HepG2 (cell line): ENCODE measurements around the gene UBAC2. TPM values are rescaled to one million over a fixed set of nuclear protein-coding genes. Genes with fewer than 3 reads are reported as not detected.

Experiments used
- ATAC-seq: fragments of 200-7000 bp; cut with Tn5 transposase; 3 replicates; pipeline ENCODE4 v1.9.1; 2020; ENCODE audit warnings: mild to moderate bottlenecking, moderate library complexity
- BruUV-seq: library from RNA; stranded (reverse); fragments of 400-500 nt; replicated peaks from 2 replicates; lab custom pipeline; 2021; lab: Mats Ljungman, UMichigan
- CTCF ChIA-PET: fragments of 300-600 bp; formaldehyde crosslinking; extraction: SDS; loops from one replicate; lab custom pipeline; 2021; ENCODE audit warnings: low total read pairs, inconsistent platforms, low intra/inter-chr PET ratio; lab: Yijun Ruan, JAX
- POLR2A ChIA-PET: fragments of 350-600 bp; sonication (Branson Sonifier 250); formaldehyde crosslinking; loops from one replicate; lab custom pipeline; 2020; ENCODE audit warnings: antibody characterized with exemption, inconsistent platforms; lab: Yijun Ruan, JAX
- DNase-seq: peaks from one replicate; pipeline ENCODE4 v3.0.0-alpha.2; 2015; ENCODE audit warnings: low spot score
- FAIRE-seq: peaks from 3 replicates; lab custom pipeline; 2011; peaks lifted over from hg19 to GRCh38; lab: Jason Lieb, UNC
- H2AFZ ChIP-seq: one replicate; pipeline ENCODE4 v1.6.1; 2011; ENCODE audit warnings: low read length, inconsistent platforms
- H3K27ac ChIP-seq: fragments of 300-600 bp; 3 replicates; pipeline ENCODE4 v1.8.0; 2011; ENCODE audit warnings: mixed run types, mild to moderate bottlenecking, mixed read lengths, low read length, inconsistent platforms; ENCODE audit not compliant: insufficient read depth; ENCODE audit errors: extremely low read length
- H3K27me3 ChIP-seq, 2 experiments: fragments of 200-600 bp in 1 of 2; 2 replicates in 1 of 2; 3 replicates in 1 of 2; pipeline versions ENCODE4 v1.6.0 to v1.8.0; 2011; ENCODE audit warnings: low read length in 2 of 2, mild to moderate bottlenecking in 2 of 2, moderate library complexity in 2 of 2, inconsistent platforms in 1 of 2; ENCODE audit not compliant: insufficient read depth in 2 of 2, control insufficient read depth in 1 of 2
- H3K36me3 ChIP-seq, 2 experiments: fragments of 200-600 bp in 1 of 2; replicated peaks in 1 of 2; 2 replicates in 1 of 2; 3 replicates in 1 of 2; pipeline versions ENCODE4 v1.5.1 to v1.8.0; 2011; ENCODE audit warnings: low read length in 2 of 2, inconsistent platforms in 1 of 2; ENCODE audit not compliant: insufficient read depth in 2 of 2, control insufficient read depth in 1 of 2
- H3K4me1 ChIP-seq: 2 replicates; pipeline ENCODE4 v1.5.1; 2012; ENCODE audit warnings: low read length, inconsistent platforms; ENCODE audit not compliant: insufficient read depth
- H3K4me2 ChIP-seq: 2 replicates; pipeline ENCODE4 v1.6.0; 2011; ENCODE audit warnings: low read depth, low read length, inconsistent platforms
- H3K4me3 ChIP-seq, 3 experiments: fragments of 200-600 bp in 1 of 3; sonication (generic), shearing (Covaris generic) in 1 of 3; replicated peaks in 1 of 3; 2 replicates each; pipeline ENCODE4 v1.5.1; 2011 to 2016; ENCODE audit warnings: low read length in 3 of 3, inconsistent platforms in 2 of 3, low read depth in 2 of 3, mild to moderate bottlenecking in 2 of 3, control low read depth in 1 of 3, mixed read lengths in 1 of 3; ENCODE audit not compliant: insufficient read depth in 1 of 3
- H3K79me2 ChIP-seq: one replicate; pipeline ENCODE4 v1.6.1; 2011; ENCODE audit warnings: low read length, inconsistent platforms; ENCODE audit not compliant: insufficient read depth
- H3K9ac ChIP-seq: 2 replicates; pipeline ENCODE4 v1.6.0; 2011; ENCODE audit warnings: mild to moderate bottlenecking, low read depth, low read length, inconsistent platforms; ENCODE audit not compliant: insufficient read depth
- H3K9me3 ChIP-seq: 2 replicates; pipeline ENCODE4 v1.5.1; 2012; ENCODE audit warnings: mild to moderate bottlenecking, low read length
- H4K20me1 ChIP-seq: 2 replicates; pipeline ENCODE4 v1.6.0; 2011; ENCODE audit warnings: inconsistent platforms, mild to moderate bottlenecking, low read length, moderate library complexity; ENCODE audit not compliant: insufficient read depth
- ATF1 ChIP-seq: IDR thresholded peaks from 2 replicates; pipeline ENCODE4 v1.6.1; 2016; ENCODE audit warnings: mild to moderate bottlenecking, control low read depth
- BRD4 ChIP-seq: sonication (generic); formaldehyde crosslinking; IDR thresholded peaks from 2 replicates; pipeline ENCODE4 v1.4.0; 2020; ENCODE audit warnings: missing genetic modification reagents
- CC2D1A ChIP-seq: sonication (generic); formaldehyde crosslinking; IDR thresholded peaks from 2 replicates; pipeline ENCODE4 v1.8.1; 2023; ENCODE audit warnings: mild to moderate bottlenecking, missing genetic modification reagents
- FLYWCH1 ChIP-seq: sonication (generic); formaldehyde crosslinking; IDR thresholded peaks from 2 replicates; pipeline ENCODE4 v1.8.1; 2023; ENCODE audit warnings: mild to moderate bottlenecking, missing genetic modification reagents
- HMG20A ChIP-seq: IDR thresholded peaks from 2 replicates; pipeline ENCODE4 v1.6.1; 2016; ENCODE audit warnings: borderline replicate concordance
- POLR2A ChIP-seq, 2 experiments: IDR thresholded peaks; 2 replicates each; pipeline ENCODE4 v1.6.1; 2011; ENCODE audit warnings: low read depth in 2 of 2, low read length in 2 of 2, mild to moderate bottlenecking in 1 of 2, moderate library complexity in 1 of 2; ENCODE audit not compliant: insufficient read depth in 1 of 2
- PTBP1 ChIP-seq: fragments of 200-400 bp; formaldehyde crosslinking; IDR thresholded peaks from 2 replicates; pipeline ENCODE4 v1.6.1; 2018; ENCODE audit warnings: low read length, low read depth; ENCODE audit not compliant: poor library complexity, severe bottlenecking
- ZNF546 ChIP-seq: sonication (generic); formaldehyde crosslinking; conservative IDR thresholded peaks from 2 replicates; pipeline ENCODE4 v1.8.1; 2023; ENCODE audit warnings: mild to moderate bottlenecking, missing genetic modification reagents
- ZNF550 ChIP-seq: sonication (generic); formaldehyde crosslinking; IDR thresholded peaks from 2 replicates; pipeline ENCODE4 v1.4.0; 2020; ENCODE audit warnings: mild to moderate bottlenecking, missing genetic modification reagents, borderline replicate concordance
- ZNF556 ChIP-seq: sonication (generic); formaldehyde crosslinking; IDR thresholded peaks from 2 replicates; pipeline ENCODE4 v1.4.0; 2020; ENCODE audit warnings: mild to moderate bottlenecking, missing genetic modification reagents, borderline replicate concordance
- ZNF629 ChIP-seq: sonication (generic); formaldehyde crosslinking; conservative IDR thresholded peaks from 2 replicates; pipeline ENCODE4 v1.5.0; 2020; ENCODE audit warnings: missing genetic modification reagents
- ZNF670 ChIP-seq: sonication (generic); formaldehyde crosslinking; IDR thresholded peaks from 2 replicates; pipeline ENCODE4 v1.8.0; 2022; ENCODE audit warnings: mild to moderate bottlenecking, missing genetic modification reagents, borderline replicate concordance
- ZNF720 ChIP-seq: sonication (generic); formaldehyde crosslinking; IDR thresholded peaks from 2 replicates; pipeline ENCODE4 v1.4.0; 2020; ENCODE audit warnings: missing genetic modification reagents
- ZNF780A ChIP-seq: sonication (generic); formaldehyde crosslinking; IDR thresholded peaks from 2 replicates; pipeline ENCODE4 v1.8.0; 2022; ENCODE audit warnings: mild to moderate bottlenecking, missing genetic modification reagents, moderate library complexity
- ZSCAN31 ChIP-seq: sonication (generic); formaldehyde crosslinking; IDR thresholded peaks from 2 replicates; pipeline ENCODE4 v1.5.0; 2020; ENCODE audit warnings: low read depth, mild to moderate bottlenecking, missing genetic modification reagents
- WGBS: methylation state at CpG from one replicate; pipeline ENCODE4 v1.1.6; 2017; ENCODE audit warnings: low lambda C conversion rate; 5-methylcytosine and 5-hydroxymethylcytosine counted together
- in situ Hi-C: cut with HindIII; loops from 2 replicates; pipeline ENCODE4 v1.10.0; 2017; ENCODE audit warnings: low pct_unique_long_range_greater_than_20kb; ENCODE audit not compliant: extremely low pct_ligation_motif_present
- intact Hi-C: fragments of 100-400 bp; cut with micrococcal nuclease; formaldehyde crosslinking; loops from one replicate; pipeline ENCODE4 v1.10.0; 2022; ENCODE audit not compliant: unreplicated experiment
- polyA plus RNA-seq, 8 experiments: library from polyadenylated mRNA; depleted of rRNA in 3 of 8; stranded (reverse) in 7 of 8; unstranded in 1 of 8; fragments of >200 nt; fragmentation: Illumina TruSeq in 4 of 8; extraction: Trizol in 4 of 8; gene quantifications; 2 replicates each; pipeline versions ENCODE4 v1.2.1 to v1.2.3, GENCODE V29; 2011 to 2016; ENCODE audit warnings: low read depth in 4 of 8, missing spikeins in 1 of 8, mixed read lengths in 1 of 8; ENCODE audit not compliant: insufficient read depth in 1 of 8
- total RNA-seq, 5 experiments: library from RNA; depleted of rRNA; stranded (reverse); fragments of >200 nt; fragmentation: Illumina TruSeq; extraction: Trizol; gene quantifications; 2 replicates each; pipeline ENCODE4 v1.2.3, GENCODE V29; 2016; ENCODE audit warnings: low read depth in 1 of 5

Gene UBAC2
- total and polyA plus RNA-seq, 2 of the 13 experiments (the other 11 are each of a cell fraction or from before 2014, with no cell fraction given), result 61.3 to 80.8 TPM

GRCh38 chr13:99330942-99331341 lies 130.3 kb downstream of the UBAC2 start:
- Histone ChIP-seq H3K9ac (no peak overlapping the region), H4K20me1 (no peaks in the 10 kb centered on the region), H3K27ac (no peak overlapping the region), H3K4me2 (no peak overlapping the region), H3K27me3 (no peaks in the 10 kb centered on the region), H3K79me2 (no peaks in the 10 kb centered on the region), H3K9me3 (no peaks in the 10 kb centered on the region), H3K36me3 (peaks cover 1 to 9% of the 10 kb centered on the region in 2 experiments; a peak in 2 of 5 replicates), H3K4me1 (peaks cover 20% of the 10 kb centered on the region), H3K4me3 (no peak overlapping the region), H2AFZ (no peak overlapping the region)
- DNase-seq, result no peak
- ChIA-PET POLR2A (no interaction called here), CTCF (no interaction called here)
- WGBS, result 73% methylated on average over 6 of the region's 6 CpGs
- BruUV-seq, result no TSS peak
- in situ Hi-C loops, result no loop called here
- ATAC-seq, result no peak
- intact Hi-C loops, result no loop called here
- no peak for FAIRE-seq
- TF ChIP-seq ZNF670, result no peak
- no peak for TF ChIP-seq ZNF546 (CRISPR knock-in tag)
- TF ChIP-seq PTBP1, result no peak
- no peak for TF ChIP-seq ATF1 (CRISPR knock-in tag)
- no peak for TF ChIP-seq ZNF720 (CRISPR knock-in tag)
- TF ChIP-seq ZNF629 (CRISPR knock-in tag), result no peak
- no peak for TF ChIP-seq ZSCAN31 (CRISPR knock-in tag)
- no peak for TF ChIP-seq BRD4 (CRISPR knock-in tag)
- TF ChIP-seq ZNF780A (CRISPR knock-in tag), result no peak
- no peak for TF ChIP-seq ZNF556 (CRISPR knock-in tag)
- TF ChIP-seq CC2D1A (CRISPR knock-in tag), result no peak
- TF ChIP-seq ZNF550, result no peak
- TF ChIP-seq POLR2A (IDR thresholded peaks at IDR 0.05; ENCODE audit: insufficient read depth in 1 of 2, low read depth in 2 of 2, low read length in 2 of 2), result no peak
- TF ChIP-seq FLYWCH1 (CRISPR knock-in tag), result no peak
- TF ChIP-seq HMG20A (CRISPR knock-in tag), result no peak
